OCI-LY3 (cell line): Measurements from ENCODE around the gene PRDM7.

Source experiments
- EZH2phosphoT487 ChIP-seq: fragments of 200-600 bp; shearing (Covaris generic); IDR thresholded peaks from 2 replicates; pipeline ENCODE4 v1.6.1; 2018; ENCODE audit warnings: antibody characterized with exemption, mixed run types, low read depth
- TF ChIP-seq, protein P1 (sequence below): fragments of 200-600, 300-600 bp; sonication (generic); IDR thresholded peaks from 2 replicates; pipeline ENCODE4 v1.5.1; 2014; ENCODE audit warnings: antibody characterized with exemption, low read length, low read depth

DNA sequence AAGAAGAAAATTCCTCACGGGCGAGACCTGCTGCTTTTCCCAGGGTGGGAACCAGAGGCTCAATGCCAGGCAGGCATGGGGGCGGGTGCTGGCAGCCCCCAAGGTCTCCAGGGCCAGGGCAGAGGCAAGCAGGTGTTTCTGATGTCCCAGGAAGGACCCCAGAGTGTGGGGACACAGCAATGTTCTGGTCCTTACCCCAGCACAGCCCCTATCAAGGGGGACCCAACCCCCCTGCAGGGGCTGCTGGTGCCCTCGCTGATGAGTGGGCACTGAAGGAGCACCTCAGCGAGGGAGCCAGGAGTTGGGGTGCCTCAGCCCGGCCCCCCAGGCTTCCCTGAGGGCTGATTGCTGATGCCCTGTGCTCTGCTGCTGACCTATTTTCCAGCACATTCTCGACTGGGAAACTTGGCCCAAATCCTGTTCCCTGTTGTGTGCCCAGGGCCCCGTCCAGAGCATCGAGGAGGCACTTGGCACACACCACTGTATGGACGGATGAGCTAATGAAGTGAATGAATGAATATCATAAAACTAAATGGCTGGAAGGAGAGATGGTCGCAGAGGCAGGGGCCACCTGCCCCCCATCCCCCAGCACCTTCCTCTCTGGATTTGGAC, 60.7 kb downstream of the PRDM7 start:
- TF ChIP-seq, protein P1, sequence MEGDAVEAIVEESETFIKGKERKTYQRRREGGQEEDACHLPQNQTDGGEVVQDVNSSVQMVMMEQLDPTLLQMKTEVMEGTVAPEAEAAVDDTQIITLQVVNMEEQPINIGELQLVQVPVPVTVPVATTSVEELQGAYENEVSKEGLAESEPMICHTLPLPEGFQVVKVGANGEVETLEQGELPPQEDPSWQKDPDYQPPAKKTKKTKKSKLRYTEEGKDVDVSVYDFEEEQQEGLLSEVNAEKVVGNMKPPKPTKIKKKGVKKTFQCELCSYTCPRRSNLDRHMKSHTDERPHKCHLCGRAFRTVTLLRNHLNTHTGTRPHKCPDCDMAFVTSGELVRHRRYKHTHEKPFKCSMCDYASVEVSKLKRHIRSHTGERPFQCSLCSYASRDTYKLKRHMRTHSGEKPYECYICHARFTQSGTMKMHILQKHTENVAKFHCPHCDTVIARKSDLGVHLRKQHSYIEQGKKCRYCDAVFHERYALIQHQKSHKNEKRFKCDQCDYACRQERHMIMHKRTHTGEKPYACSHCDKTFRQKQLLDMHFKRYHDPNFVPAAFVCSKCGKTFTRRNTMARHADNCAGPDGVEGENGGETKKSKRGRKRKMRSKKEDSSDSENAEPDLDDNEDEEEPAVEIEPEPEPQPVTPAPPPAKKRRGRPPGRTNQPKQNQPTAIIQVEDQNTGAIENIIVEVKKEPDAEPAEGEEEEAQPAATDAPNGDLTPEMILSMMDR: no peak
- TF ChIP-seq EZH2phosphoT487: no peak
